K562 (cell line): ENCODE data around the gene ARL11. TPM values are rescaled to one million over a fixed set of nuclear protein-coding genes. Genes with fewer than 3 reads are reported as not detected.
"Not testable (repeated sequence)": the region's sequence is repeated elsewhere in the genome, so short reads cannot be mapped to it uniquely, and the experiment has no call there.

Experiments
- ATAC-seq: fragments of 200-7000 bp; cut with Tn5 transposase; 3 replicates; pipeline ENCODE4 v1.9.1; 2020; ENCODE audit warnings: moderate library complexity
- BruUV-seq: library from RNA; stranded (reverse); fragments of 400-500 nt; replicated peaks from 2 replicates; lab custom pipeline; 2021; lab: Mats Ljungman, UMichigan
- CTCF ChIA-PET: fragments of 300-600 bp; formaldehyde crosslinking; extraction: SDS; loops from one replicate; lab custom pipeline; 2021; ENCODE audit warnings: low intra/inter-chr PET ratio; lab: Yijun Ruan, JAX
- POLR2A ChIA-PET: fragments of 300-600, 350-650 bp; sonication (Branson Sonifier 250); formaldehyde crosslinking; extraction: SDS; loops from one replicate; lab custom pipeline; 2021; ENCODE audit warnings: antibody characterized with exemption, inconsistent platforms; lab: Yijun Ruan, JAX
- DNase-seq, 4 experiments: peaks; one replicate each; pipeline versions ENCODE4 v3.0.0 to v3.0.0-alpha.2; 2011 to 2018; ENCODE audit warnings: low spot score in 3 of 4, mixed read lengths in 3 of 4; ENCODE audit errors: extremely low read depth in 1 of 4
- FAIRE-seq: peaks from 2 replicates; lab custom pipeline; 2011; peaks lifted over from hg19 to GRCh38; lab: Jason Lieb, UNC
- H2AFZ ChIP-seq: 2 replicates; pipeline ENCODE4 v1.6.0; 2011; ENCODE audit warnings: low read depth, low read length, control low read depth, inconsistent platforms
- H3K27ac ChIP-seq: fragments of 200-600 bp; 3 replicates; pipeline ENCODE4 v1.8.0; 2011; ENCODE audit warnings: low read depth, mild to moderate bottlenecking, control low read depth, inconsistent platforms, low read length, moderate library complexity, mixed read lengths; ENCODE audit errors: extremely low read depth
- H3K27me3 ChIP-seq, 2 experiments: fragments of 300-600 bp in 1 of 2; 2 replicates in 1 of 2; 3 replicates in 1 of 2; pipeline versions ENCODE4 v1.6.0 to v1.8.0; 2011; ENCODE audit warnings: inconsistent platforms in 2 of 2, low read length in 2 of 2, mild to moderate bottlenecking in 1 of 2, mixed read lengths in 1 of 2, moderate library complexity in 1 of 2; ENCODE audit not compliant: control insufficient read depth in 2 of 2, insufficient read depth in 2 of 2
- H3K36me3 ChIP-seq: fragments of 300-600 bp; 3 replicates; pipeline ENCODE4 v1.8.0; 2011; ENCODE audit warnings: mild to moderate bottlenecking, low read length, inconsistent platforms; ENCODE audit not compliant: control insufficient read depth, insufficient read depth
- H3K4me1 ChIP-seq, 2 experiments: fragments of 200-600 bp in 1 of 2; replicated peaks in 1 of 2; 2 replicates in 1 of 2; 3 replicates in 1 of 2; pipeline versions ENCODE4 v1.5.1 to v1.8.0; 2011; ENCODE audit warnings: inconsistent platforms in 2 of 2, low read length in 2 of 2, mild to moderate bottlenecking in 1 of 2, mixed read lengths in 1 of 2, moderate library complexity in 1 of 2; ENCODE audit not compliant: control insufficient read depth in 2 of 2, insufficient read depth in 2 of 2
- H3K4me2 ChIP-seq: 2 replicates; pipeline ENCODE4 v1.6.1; 2011; ENCODE audit warnings: low read length, control low read depth, inconsistent platforms, mixed read lengths; ENCODE audit not compliant: insufficient read depth
- H3K4me3 ChIP-seq: fragments of 200-600 bp; sonication (generic), shearing (Covaris generic); 2 replicates; pipeline ENCODE4 v1.5.1; 2016; ENCODE audit warnings: control low read depth, inconsistent platforms
- H3K79me2 ChIP-seq: fragments of 200-600 bp; 3 replicates; pipeline ENCODE4 v1.8.0; 2011; ENCODE audit warnings: low read length, inconsistent platforms; ENCODE audit not compliant: control insufficient read depth, insufficient read depth
- H3K9ac ChIP-seq, 2 experiments: 2 replicates each; pipeline versions ENCODE4 v1.6.0 to v1.6.1; 2011; ENCODE audit warnings: low read depth in 2 of 2, low read length in 2 of 2, control low read depth in 1 of 2, inconsistent platforms in 1 of 2, mild to moderate bottlenecking in 1 of 2, mixed read lengths in 1 of 2; ENCODE audit not compliant: insufficient read depth in 1 of 2
- H3K9me1 ChIP-seq: one replicate; pipeline ENCODE4 v1.6.0; 2011; ENCODE audit warnings: inconsistent platforms, mild to moderate bottlenecking, low read length, moderate library complexity; ENCODE audit not compliant: control insufficient read depth, insufficient read depth
- H3K9me3 ChIP-seq: replicated peaks from 2 replicates; pipeline ENCODE4 v1.5.1; 2011; ENCODE audit warnings: low read depth, low read length, inconsistent platforms; ENCODE audit not compliant: control insufficient read depth, insufficient read depth
- H4K20me1 ChIP-seq: replicated peaks from 2 replicates; pipeline ENCODE4 v1.6.1; 2011; ENCODE audit warnings: low read length, inconsistent platforms, mixed read lengths; ENCODE audit not compliant: control insufficient read depth, insufficient read depth
- L3MBTL2 ChIP-seq: fragments of 450-650 bp; IDR thresholded peaks from 2 replicates; pipeline ENCODE4 v1.6.1; 2016; ENCODE audit warnings: mild to moderate bottlenecking, moderate library complexity
- NFIC ChIP-seq: fragments of 450-650 bp; IDR thresholded peaks from 2 replicates; pipeline ENCODE4 v1.6.1; 2017; ENCODE audit warnings: mild to moderate bottlenecking, inconsistent platforms
- NRF1 ChIP-seq, 2 experiments: fragments of 450-650 bp; IDR thresholded peaks in 1 of 2; conservative IDR thresholded peaks in 1 of 2; 2 replicates each; pipeline ENCODE4 v1.6.1; 2014; ENCODE audit warnings: mild to moderate bottlenecking in 2 of 2
- RAD21 ChIP-seq, 2 experiments: fragments of 250-450 bp in 1 of 2; fragments of 450-650 bp in 1 of 2; sonication (Bioruptor Pico) in 1 of 2; formaldehyde crosslinking in 1 of 2; IDR thresholded peaks in 1 of 2; conservative IDR thresholded peaks in 1 of 2; 2 replicates each; pipeline versions ENCODE4 v1.4.0 to v1.8.0; 2020 to 2022; ENCODE audit warnings: mild to moderate bottlenecking in 2 of 2, moderate library complexity in 1 of 2
- WGBS: fragments of 100-300 bp; shearing (Covaris generic); methylation state at CpG from one replicate; pipeline ENCODE4 v1.1.6; 2016; ENCODE audit warnings: low coverage, mixed read lengths; ENCODE audit not compliant: insufficient coverage; ENCODE audit errors: missing lambda C conversion rate; 5-methylcytosine and 5-hydroxymethylcytosine counted together
- in situ Hi-C: fragments of 300-500 bp; cut with MboI; formaldehyde crosslinking; loops from 4 replicates; pipeline ENCODE4 v1.15.0; 2018; ENCODE audit warnings: inconsistent platforms, mixed read lengths
- intact Hi-C: fragments of 100-400 bp; cut with micrococcal nuclease; formaldehyde crosslinking; loops from 2 replicates; pipeline ENCODE4 v1.14.2; 2022
- polyA plus RNA-seq, 8 experiments: library from polyadenylated mRNA; depleted of rRNA in 4 of 8; stranded (reverse) in 5 of 8; unstranded in 3 of 8; fragments of >200 nt; fragmentation: Nextera tagmentation in 2 of 8; fragmentation: Illumina TruSeq in 1 of 8; extraction: Ambion mirVana in 2 of 8; extraction: Trizol in 1 of 8; gene quantifications; 2 replicates each; pipeline versions ENCODE4 v1.2.1 to v1.2.3, GENCODE V29; 2011 to 2014; ENCODE audit warnings: inconsistent platforms in 1 of 8, missing spikeins in 1 of 8
- total RNA-seq, 7 experiments: library from RNA; depleted of rRNA in 6 of 7; stranded (reverse); fragments of >200 nt in 6 of 7; fragmentation: Illumina TruSeq in 2 of 7; extraction: Trizol in 2 of 7; gene quantifications; 2 replicates each; pipeline versions ENCODE4 v1.2.1 to v1.2.3, GENCODE V29; 2011 to 2021; ENCODE audit warnings: low replicate concordance in 1 of 7
- TF ChIP-seq, protein P1 (sequence below): fragments of 450-650 bp; IDR thresholded peaks from 2 replicates; pipeline ENCODE4 v1.6.1; 2018; ENCODE audit warnings: mild to moderate bottlenecking, low read depth; ENCODE audit not compliant: partially characterized antibody

Gene ARL11
- total and polyA plus RNA-seq, 9 of the 15 experiments (the other 6 are each of a cell fraction or from before 2014, with no cell fraction given): 0.18 to 0.87 (median 0.45) TPM

DNA sequence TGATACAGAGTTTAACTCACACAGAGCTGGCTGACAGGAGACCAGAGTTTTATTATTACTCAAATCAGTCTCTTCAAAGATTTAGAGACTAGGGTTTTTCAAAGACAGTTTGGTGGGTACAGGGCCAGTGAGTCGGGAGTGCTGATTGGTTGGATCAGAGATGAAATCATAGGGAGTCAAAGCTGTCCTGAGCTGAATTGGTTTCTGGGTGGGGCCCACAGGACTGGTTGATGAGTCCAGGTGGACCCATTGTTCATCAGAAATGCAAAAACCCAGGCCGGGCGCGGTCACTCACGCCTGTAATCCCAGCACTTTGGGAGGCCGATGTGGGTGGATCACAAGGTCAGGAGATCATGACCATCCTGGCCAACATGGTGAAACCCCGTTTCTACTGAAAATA, 25.7 kb upstream of the ARL11 start:
- DNase-seq, H3K4me2 ChIP-seq, intact Hi-C loops, H3K27me3 ChIP-seq, H3K4me1 ChIP-seq, H4K20me1 ChIP-seq, BruUV-seq, H2AFZ ChIP-seq, H3K9me3 ChIP-seq, H3K4me3 ChIP-seq, in situ Hi-C loops, ATAC-seq, H3K9ac ChIP-seq, H3K79me2 ChIP-seq, FAIRE-seq, H3K27ac ChIP-seq, H3K36me3 ChIP-seq, H3K9me1 ChIP-seq: not testable (repeated sequence)
- ChIA-PET POLR2A (interaction anchor here (1.1 to 2.1 kb wide), 2 partner anchors 13 kb away, joined by 4 to 8 read pairs; no protein-coding TSS in a partner anchor), CTCF (interaction anchor here (0.7 kb wide), 1 partner anchor 301 kb away, joined by 3 read pairs; no protein-coding TSS in a partner anchor)
- 75% methylated on average over 6 of the region's 7 CpGs for WGBS

DNA sequence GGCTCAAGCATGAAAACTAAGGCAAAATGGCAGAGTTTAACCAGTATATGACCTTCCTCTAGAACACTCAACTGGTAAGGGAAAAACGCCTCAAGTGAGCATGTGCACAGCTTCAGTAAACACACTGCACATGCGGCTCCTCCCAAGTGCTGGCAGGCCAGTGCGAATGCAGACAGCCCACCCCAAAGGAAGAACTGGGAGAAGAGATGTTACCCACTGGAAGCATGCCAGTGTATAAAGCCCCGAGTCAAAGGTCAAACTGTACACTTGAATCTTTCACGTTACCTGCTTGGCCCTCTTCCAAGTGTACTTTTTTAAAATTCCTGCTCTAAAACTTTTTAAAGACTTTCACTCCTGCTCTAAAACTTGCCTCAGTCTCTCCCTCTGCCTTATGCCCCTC, 23.7 kb upstream of the ARL11 start:
- DNase-seq (peak in 1 of 4 experiments; percentile 32), FAIRE-seq (no peak), ATAC-seq (no peak; the same call in 2 of the 3 replicates)
- H3K27ac ChIP-seq: no peak overlapping the region
- in situ Hi-C loops (no loop called here), intact Hi-C loops (no loop called here)
- no peaks in the 10 kb centered on the region; a peak in 2 of 5 replicates for H3K4me1 ChIP-seq
- H3K9me3 ChIP-seq: no peaks in the 10 kb centered on the region
- ChIA-PET POLR2A (no interaction called here), CTCF (no interaction called here)
- H3K4me3 ChIP-seq: no peak overlapping the region
- BruUV-seq: no TSS peak
- H3K9ac ChIP-seq: no peak overlapping the region
- peak overlapping the region; percentile 71 for H2AFZ ChIP-seq
- no peaks in the 10 kb centered on the region for H3K79me2 ChIP-seq
- WGBS: 21% methylated on average over 4 of the region's 5 CpGs
- H3K27me3 ChIP-seq: no peaks in the 10 kb centered on the region
- no peaks in the 10 kb centered on the region for H4K20me1 ChIP-seq
- H3K9me1 ChIP-seq: no peaks in the 10 kb centered on the region
- H3K4me2 ChIP-seq: no peak overlapping the region
- H3K36me3 ChIP-seq: no peaks in the 10 kb centered on the region
- TF ChIP-seq, protein P1, sequence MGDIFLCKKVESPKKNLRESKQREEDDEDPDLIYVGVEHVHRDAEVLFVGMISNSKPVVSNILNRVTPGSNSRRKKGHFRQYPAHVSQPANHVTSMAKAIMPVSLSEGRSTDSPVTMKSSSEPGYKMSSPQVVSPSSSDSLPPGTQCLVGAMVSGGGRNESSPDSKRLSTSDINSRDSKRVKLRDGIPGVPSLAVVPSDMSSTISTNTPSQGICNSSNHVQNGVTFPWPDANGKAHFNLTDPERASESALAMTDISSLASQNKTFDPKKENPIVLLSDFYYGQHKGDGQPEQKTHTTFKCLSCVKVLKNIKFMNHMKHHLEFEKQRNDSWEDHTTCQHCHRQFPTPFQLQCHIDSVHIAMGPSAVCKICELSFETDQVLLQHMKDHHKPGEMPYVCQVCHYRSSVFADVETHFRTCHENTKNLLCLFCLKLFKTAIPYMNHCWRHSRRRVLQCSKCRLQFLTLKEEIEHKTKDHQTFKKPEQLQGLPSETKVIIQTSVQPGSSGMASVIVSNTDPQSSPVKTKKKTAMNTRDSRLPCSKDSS: no peak
- TF ChIP-seq NFIC (peak; percentile 58), RAD21 (CRISPR knock-in tag; conservative IDR thresholded peaks at IDR 0.05 in 1 of 2, IDR thresholded peaks at IDR 0.05 in 1 of 2) (0 out of 4 replicates have a peak, but pooled peaks of 1 of the 2 experiments have one; percentile 2), NRF1 (conservative IDR thresholded peaks at IDR 0.05 in 1 of 2, IDR thresholded peaks at IDR 0.05 in 1 of 2) (peak; percentile 63 to 72), L3MBTL2 (0 out of 2 replicates have a peak, but pooled peaks have one; percentile 16)
